Mammary epithelial cell (primary cell): ENCODE results near the gene SVOPL.

Source experiments
- CTCF ChIP-seq, 2 donors: IDR thresholded peaks in 1 of 2; conservative IDR thresholded peaks in 1 of 2; 2 replicates each; pipeline ENCODE4 v1.5.1; 2011 to 2012; ENCODE audit warnings: inconsistent platforms in 2 of 2, low read length in 2 of 2, mild to moderate bottlenecking in 2 of 2, control low read depth in 1 of 2, low read depth in 1 of 2; ENCODE audit not compliant: insufficient read depth in 1 of 2; ENCODE audit errors: extremely low read depth in 1 of 2
- EZH2 ChIP-seq: IDR thresholded peaks from 2 replicates; pipeline ENCODE4 v1.6.1; 2012; ENCODE audit warnings: low read length, inconsistent platforms, borderline replicate concordance

GRCh38 chr7:138579671-138580070, 121.5 kb downstream of the SVOPL start:
- no peak for TF ChIP-seq CTCF (conservative IDR thresholded peaks at IDR 0.05 in 1 of 2, IDR thresholded peaks at IDR 0.05 in 1 of 2; ENCODE audit: extremely low read depth in 1 of 2, insufficient read depth in 1 of 2, low read depth in 1 of 2, low read length in 2 of 2)
- TF ChIP-seq EZH2: no peak
